HuH-7.5 (cell line): ENCODE results near the gene ARHGAP23.
"Not testable (repeated sequence)": the region's sequence is repeated elsewhere in the genome, so short reads cannot be mapped to it uniquely, and the experiment has no call there.

Source experiments
- DNase-seq: peaks from one replicate; pipeline ENCODE4 v3.0.0; 2011; ENCODE audit warnings: low spot score

ARHGAP23 gene

DNA sequence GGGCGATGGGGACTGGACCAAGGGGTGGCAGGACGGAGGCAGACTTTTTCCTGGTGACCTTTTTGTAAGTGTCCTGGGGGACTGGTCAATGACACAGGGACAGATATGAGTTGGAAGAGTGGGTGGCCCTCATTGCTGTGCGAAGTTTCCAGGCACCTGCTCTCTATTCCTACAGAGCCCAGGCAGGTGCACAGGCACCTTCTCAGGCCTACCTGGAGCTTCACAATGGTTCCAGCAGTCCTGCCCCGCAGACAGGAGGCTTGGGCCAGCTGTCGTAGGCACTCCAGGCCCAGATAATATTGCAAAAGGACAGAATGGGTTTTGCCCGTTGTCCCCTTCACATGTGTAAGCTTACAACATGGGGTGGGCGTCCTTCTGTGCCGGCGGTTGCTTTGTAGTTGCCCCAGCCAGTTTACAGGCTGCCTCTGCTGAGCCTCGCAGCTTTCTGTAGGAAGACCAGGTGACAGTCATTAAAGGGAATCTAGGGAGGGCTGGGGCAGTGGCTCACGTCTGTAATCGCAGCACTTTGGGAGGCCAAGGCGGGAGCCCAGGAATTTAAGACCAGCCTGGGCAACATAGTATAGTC, 84.3 kb downstream of the ARHGAP23 start:
- no peak for DNase-seq

- not testable (repeated sequence) for DNase-seq
Observed at GRCh38 chr17:38526526-38526925, 98.3 kb downstream of the ARHGAP23 start.

- not testable (repeated sequence) for DNase-seq
Observed at GRCh38 chr17:38528141-38528540, 99.9 kb downstream of the ARHGAP23 start.

DNA sequence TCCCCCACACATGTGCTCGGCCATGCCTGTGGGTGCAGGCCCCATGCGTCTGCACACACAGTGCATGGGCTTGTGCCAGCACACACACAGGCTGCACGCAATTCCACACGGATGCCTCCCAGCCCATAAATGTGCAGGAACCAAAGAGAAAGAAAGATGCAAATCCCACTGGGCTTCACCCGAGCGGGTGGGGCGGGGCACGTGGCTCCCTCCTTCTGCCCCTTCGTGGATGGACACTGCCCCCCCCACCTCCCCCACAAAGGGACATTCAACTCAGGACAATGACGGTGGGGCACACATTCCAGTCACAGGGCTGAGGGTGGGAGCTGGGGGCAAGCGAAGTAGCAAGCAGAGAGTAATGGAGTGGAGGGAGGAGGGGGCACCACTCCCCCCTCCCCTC, 102.6 kb downstream of the ARHGAP23 start:
- not testable (repeated sequence) for DNase-seq

GRCh38 chr17:38531761-38532160, 103.5 kb downstream of the ARHGAP23 start:
- DNase-seq: not testable (repeated sequence)

GRCh38 chr17:38532451-38532850, 104.2 kb downstream of the ARHGAP23 start:
- DNase-seq: no peak

- DNase-seq: no peak
Observed at GRCh38 chr17:38533241-38533640, 105.0 kb downstream of the ARHGAP23 start.

GRCh38 chr17:38533866-38534497, 105.7 kb downstream of the ARHGAP23 start:
- DNase-seq: no peak

DNA sequence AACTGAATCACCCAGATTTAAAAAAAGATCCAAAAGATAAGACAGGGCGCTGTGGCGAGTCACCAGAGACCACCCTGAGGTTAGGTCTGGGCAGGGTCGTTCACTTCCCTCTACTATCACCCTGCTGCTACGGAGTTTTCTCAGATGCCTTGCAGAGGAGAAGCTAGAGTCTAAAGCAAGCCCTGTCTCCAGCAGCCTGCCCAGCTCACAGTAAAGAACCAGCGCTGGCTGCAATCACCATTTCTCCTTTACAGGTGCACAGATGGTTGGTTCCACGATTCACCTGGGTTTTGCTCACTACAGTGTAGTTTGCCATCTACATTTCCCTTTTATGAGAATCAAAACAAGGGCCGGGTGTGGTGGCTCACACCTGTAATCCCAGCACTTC, 106.2 kb downstream of the ARHGAP23 start:
- DNase-seq: no peak

- DNase-seq: no peak
Observed at GRCh38 chr17:38535886-38536285, 107.6 kb downstream of the ARHGAP23 start.

DNA sequence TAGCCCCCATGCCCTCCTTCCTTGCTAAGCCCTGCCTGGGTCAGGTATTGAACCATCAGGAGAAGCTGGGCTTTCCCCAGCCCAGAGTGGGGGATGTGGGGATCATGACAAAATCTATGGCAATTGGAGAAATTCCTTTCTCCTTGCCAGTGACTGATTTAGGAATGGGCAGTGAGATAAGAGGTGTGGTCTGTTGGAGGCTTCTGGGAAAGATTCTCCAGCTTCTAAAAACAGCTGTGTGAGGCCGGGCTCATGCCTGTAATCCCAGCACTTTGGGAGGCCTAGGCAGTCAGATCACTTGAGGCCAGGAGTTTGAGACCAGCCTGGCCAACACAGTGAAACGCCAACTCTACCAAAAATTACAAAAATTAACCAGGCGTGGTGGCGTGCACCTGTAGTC, 108.4 kb downstream of the ARHGAP23 start:
- no peak for DNase-seq

- DNase-seq: no peak
Observed at GRCh38 chr17:38538906-38539305, 110.6 kb downstream of the ARHGAP23 start.

- DNase-seq: no peak
Observed at GRCh38 chr17:38539386-38539785, 111.1 kb downstream of the ARHGAP23 start.

DNA sequence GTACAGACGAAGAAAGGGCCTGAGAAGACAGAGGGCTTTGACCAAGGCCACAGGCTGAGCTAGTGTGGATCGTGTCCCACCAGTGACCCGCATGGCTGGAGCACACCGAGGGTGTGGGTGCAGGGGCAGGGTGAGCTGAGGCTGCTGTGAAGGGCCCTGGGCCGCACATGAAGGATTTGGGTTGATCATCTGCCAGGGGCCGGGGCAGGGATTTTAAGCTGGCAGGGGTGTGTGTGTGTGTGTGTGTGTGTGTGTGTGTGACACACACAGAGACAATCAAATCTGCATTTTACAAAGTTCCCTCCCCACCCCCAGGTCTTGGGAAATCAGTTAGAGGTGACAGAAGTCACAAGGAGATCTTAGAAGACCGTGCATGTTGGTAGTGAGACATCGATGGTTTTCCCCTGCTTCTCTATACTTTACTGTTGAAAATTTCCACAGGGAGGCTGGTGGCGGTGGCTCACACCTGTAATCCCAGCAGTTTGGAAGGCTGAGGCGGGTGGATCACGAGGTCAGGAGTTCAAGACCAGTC, 112.3 kb downstream of the ARHGAP23 start:
- DNase-seq: no peak

DNA sequence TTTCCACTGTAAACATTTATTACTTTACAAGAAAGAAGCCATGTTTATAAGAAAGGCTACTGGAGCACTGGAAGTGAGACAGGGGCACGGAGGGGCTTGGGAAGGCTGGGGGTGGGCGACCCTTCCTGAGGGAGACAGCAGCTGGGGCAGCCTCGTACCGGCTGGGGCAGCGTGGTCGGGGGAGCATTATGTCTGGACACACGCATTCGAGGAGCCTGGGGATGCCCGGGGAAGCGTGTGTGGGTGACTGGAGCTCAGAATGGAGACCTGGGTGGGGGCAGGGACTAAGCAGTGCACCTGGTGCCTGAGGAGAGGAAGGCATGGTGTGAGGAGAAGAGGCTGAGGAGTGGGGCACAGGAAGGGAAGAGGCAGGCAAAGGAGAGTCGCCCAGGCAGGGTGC, 113.0 kb downstream of the ARHGAP23 start:
- no peak for DNase-seq

GRCh38 chr17:38542286-38542685, 114.0 kb downstream of the ARHGAP23 start:
- no peak for DNase-seq

- no peak for DNase-seq
Observed at GRCh38 chr17:38543403-38544174, 115.3 kb downstream of the ARHGAP23 start.

DNA sequence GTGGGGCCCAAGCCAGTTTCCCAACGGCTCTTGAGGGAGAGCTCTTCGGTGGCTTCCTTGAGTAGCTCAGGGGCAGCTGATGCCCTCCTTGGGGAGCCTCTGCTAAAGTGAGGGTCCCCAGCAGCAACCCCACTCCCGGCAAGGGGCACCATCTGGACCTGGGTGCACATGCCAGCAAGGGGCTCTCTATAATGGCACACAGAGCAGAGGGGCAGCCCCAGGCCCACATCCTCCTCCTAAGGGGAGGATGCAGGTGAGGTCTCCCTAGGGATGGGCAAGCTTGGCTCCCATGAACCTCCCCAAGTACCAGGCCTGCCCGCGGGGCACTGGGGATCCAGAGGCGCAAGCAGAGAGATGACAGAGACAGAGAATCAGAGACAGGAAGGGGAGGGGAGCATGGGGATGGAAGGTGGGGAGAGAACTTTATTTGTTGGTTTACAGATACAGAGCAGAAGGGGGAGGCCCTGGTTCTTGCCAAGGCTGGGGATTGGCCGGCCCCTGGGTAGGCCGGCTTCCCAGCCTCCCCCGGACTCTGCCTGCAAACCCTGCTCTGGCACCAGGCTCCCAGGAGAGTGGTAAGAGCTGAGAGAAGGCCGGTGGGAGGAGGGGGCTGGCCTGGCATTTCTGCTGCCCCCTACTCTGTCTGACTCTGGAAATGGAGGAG, 116.0 kb downstream of the ARHGAP23 start:
- DNase-seq: no peak

GRCh38 chr17:38544839-38545209, 116.6 kb downstream of the ARHGAP23 start:
- no peak for DNase-seq

DNA sequence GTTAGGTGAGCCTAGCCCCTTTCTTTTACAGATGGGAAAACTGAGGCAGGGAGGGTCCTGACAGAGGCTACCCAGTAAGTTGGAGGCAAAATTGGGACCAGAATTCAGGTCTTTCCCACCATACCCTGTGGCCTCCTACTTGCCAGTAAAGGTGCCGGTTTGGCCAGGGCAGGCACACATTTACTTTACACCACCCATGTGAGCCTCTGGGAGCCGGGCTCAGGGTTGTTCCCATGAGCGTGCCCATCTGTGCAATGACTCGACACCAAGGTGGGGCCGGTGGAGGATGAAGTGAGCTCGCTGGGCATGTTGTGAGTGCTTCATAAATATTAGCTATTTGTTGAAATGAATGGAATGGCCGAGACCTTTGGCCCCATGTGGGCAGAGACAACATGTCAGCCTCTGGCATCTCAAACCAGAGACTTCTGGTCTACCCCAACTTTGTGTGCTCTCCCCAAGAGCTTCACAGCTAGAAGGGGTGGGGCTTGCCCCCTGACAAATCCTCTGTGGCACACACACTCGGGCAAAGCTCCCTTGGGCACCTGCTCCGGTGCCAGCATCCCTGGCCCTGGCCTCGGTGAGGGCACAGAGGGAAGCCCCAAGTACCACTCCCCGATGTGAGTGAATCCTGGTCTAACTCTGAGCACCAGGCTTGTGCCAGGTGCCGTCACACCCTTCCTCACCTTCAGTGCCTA, 117.4 kb downstream of the ARHGAP23 start:
- no peak for DNase-seq

- no peak for DNase-seq
Observed at GRCh38 chr17:38546396-38546795, 118.1 kb downstream of the ARHGAP23 start.

GRCh38 chr17:38547444-38547843, 119.2 kb downstream of the ARHGAP23 start:
- DNase-seq: no peak
